ENCODE measurements around the gene ECI2. TPM values are rescaled to one million over a fixed set of nuclear protein-coding genes. Genes with fewer than 3 reads are reported as not detected.

Gene ECI2
- total and polyA plus RNA-seq, 2 of the 13 experiments (the other 11 are each of a cell fraction or from before 2014, with no cell fraction given), result 78.5 to 228 TPM

GRCh38 chr6:4112366-4112765 lies 23.0 kb downstream of the ECI2 start:
- Histone ChIP-seq H3K27me3 (ENCODE audit: control insufficient read depth in 1 of 2, insufficient read depth in 2 of 2, low read length in 2 of 2) (no peaks in the 10 kb centered on the region), H3K9ac (ENCODE audit: insufficient read depth, low read depth, low read length) (no peak overlapping the region), H3K4me3 (replicated peaks in 1 of 3; ENCODE audit: insufficient read depth in 1 of 3, low read depth in 2 of 3, low read length in 3 of 3) (no peak overlapping the region), H3K79me2 (ENCODE audit: insufficient read depth, low read length) (no peaks in the 10 kb centered on the region), H3K4me2 (ENCODE audit: low read depth, low read length) (no peak overlapping the region), H3K36me3 (replicated peaks in 1 of 2; ENCODE audit: control insufficient read depth in 1 of 2, insufficient read depth in 2 of 2, low read length in 2 of 2) (peaks cover 7 to 25% of the 10 kb centered on the region in 2 experiments), H3K9me3 (ENCODE audit: low read length) (no peaks in the 10 kb centered on the region), H3K4me1 (ENCODE audit: insufficient read depth, low read length) (peaks cover 51% of the 10 kb centered on the region), H2AFZ (ENCODE audit: low read length) (no peak overlapping the region), H3K27ac (ENCODE audit: extremely low read length, insufficient read depth, low read length) (no peak overlapping the region), H4K20me1 (ENCODE audit: insufficient read depth, low read length) (no peaks in the 10 kb centered on the region)
- no peak for TF ChIP-seq HNRNPUL1 (IDR thresholded peaks at IDR 0.05; ENCODE audit: low read depth, low read length)
- no peak for TF ChIP-seq KMT2A (CRISPR knock-in tag; IDR thresholded peaks at IDR 0.05)
- TF ChIP-seq ZNF572 (CRISPR knock-in tag; IDR thresholded peaks at IDR 0.05), result no peak
- TF ChIP-seq SAFB2 (CRISPR knock-in tag; IDR thresholded peaks at IDR 0.05; ENCODE audit: borderline replicate concordance, low read depth), result no peak
- no peak for TF ChIP-seq TOE1 (CRISPR knock-in tag; IDR thresholded peaks at IDR 0.05)
- no peak for TF ChIP-seq RNF2 (conservative IDR thresholded peaks at IDR 0.05; ENCODE audit: low read depth)
- TF ChIP-seq XRCC5 (optimal IDR thresholded peaks at IDR 0.05; ENCODE audit: low read length), result no peak
- no peak for TF ChIP-seq NFYB (CRISPR knock-in tag; IDR thresholded peaks at IDR 0.05)
- no peak for TF ChIP-seq ATAD3A (CRISPR knock-in tag; IDR thresholded peaks at IDR 0.05)
- TF ChIP-seq ZNF691 (CRISPR knock-in tag; IDR thresholded peaks at IDR 0.05; ENCODE audit: borderline replicate concordance, low read depth), result no peak
- no peak for TF ChIP-seq ZNF224 (CRISPR knock-in tag; IDR thresholded peaks at IDR 0.05)
- no peak for TF ChIP-seq ZBTB42 (CRISPR knock-in tag; IDR thresholded peaks at IDR 0.05)
- TF ChIP-seq, protein P1, sequence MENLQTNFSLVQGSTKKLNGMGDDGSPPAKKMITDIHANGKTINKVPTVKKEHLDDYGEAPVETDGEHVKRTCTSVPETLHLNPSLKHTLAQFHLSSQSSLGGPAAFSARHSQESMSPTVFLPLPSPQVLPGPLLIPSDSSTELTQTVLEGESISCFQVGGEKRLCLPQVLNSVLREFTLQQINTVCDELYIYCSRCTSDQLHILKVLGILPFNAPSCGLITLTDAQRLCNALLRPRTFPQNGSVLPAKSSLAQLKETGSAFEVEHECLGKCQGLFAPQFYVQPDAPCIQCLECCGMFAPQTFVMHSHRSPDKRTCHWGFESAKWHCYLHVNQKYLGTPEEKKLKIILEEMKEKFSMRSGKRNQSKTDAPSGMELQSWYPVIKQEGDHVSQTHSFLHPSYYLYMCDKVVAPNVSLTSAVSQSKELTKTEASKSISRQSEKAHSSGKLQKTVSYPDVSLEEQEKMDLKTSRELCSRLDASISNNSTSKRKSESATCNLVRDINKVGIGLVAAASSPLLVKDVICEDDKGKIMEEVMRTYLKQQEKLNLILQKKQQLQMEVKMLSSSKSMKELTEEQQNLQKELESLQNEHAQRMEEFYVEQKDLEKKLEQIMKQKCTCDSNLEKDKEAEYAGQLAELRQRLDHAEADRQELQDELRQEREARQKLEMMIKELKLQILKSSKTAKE (CRISPR knock-in tag; IDR thresholded peaks at IDR 0.05; ENCODE audit: borderline replicate concordance), result no peak
- TF ChIP-seq TRIM22 (IDR thresholded peaks at IDR 0.05), result no peak
- no peak for ATAC-seq
- CTCF ChIA-PET (ENCODE audit: low intra/inter-chr PET ratio, low total read pairs), result no interaction called here
- in situ Hi-C loops (cut with HindIII; ENCODE audit: extremely low pct_ligation_motif_present, low pct_unique_long_range_greater_than_20kb), result no loop called here
- POLR2A ChIA-PET, result interaction anchor here (1.0 kb wide), 1 partner anchor 12 kb away, joined by 3 read pairs; no protein-coding TSS in a partner anchor
- no TSS peak for BruUV-seq (replicated peaks)
- no peak for DNase-seq (ENCODE audit: low spot score)
- intact Hi-C loops (cut with micrococcal nuclease; ENCODE audit: unreplicated experiment), result no loop called here
- 98% methylated on average over 3 of the region's 3 CpGs for WGBS (ENCODE audit: low lambda C conversion rate)
- FAIRE-seq, result no peak

Measured in HepG2 (cell line).